Breast epithelium (tissue), 3 donors: Measurements from ENCODE around the gene PNLIPRP1.

Experiments used
- CTCF ChIP-seq, 3 donors: fragments of 450-650 bp; IDR thresholded peaks; one replicate each; pipeline ENCODE4 v1.5.1; 2016 to 2017; ENCODE audit warnings: antibody characterized with exemption in 3 of 3, mild to moderate bottlenecking in 3 of 3, moderate library complexity in 3 of 3
- POLR2AphosphoS5 ChIP-seq, 3 donors: sonication (generic); formaldehyde crosslinking; IDR thresholded peaks; one replicate each; pipeline ENCODE4 v1.6.1; 2017; ENCODE audit warnings: antibody characterized with exemption in 3 of 3

DNA sequence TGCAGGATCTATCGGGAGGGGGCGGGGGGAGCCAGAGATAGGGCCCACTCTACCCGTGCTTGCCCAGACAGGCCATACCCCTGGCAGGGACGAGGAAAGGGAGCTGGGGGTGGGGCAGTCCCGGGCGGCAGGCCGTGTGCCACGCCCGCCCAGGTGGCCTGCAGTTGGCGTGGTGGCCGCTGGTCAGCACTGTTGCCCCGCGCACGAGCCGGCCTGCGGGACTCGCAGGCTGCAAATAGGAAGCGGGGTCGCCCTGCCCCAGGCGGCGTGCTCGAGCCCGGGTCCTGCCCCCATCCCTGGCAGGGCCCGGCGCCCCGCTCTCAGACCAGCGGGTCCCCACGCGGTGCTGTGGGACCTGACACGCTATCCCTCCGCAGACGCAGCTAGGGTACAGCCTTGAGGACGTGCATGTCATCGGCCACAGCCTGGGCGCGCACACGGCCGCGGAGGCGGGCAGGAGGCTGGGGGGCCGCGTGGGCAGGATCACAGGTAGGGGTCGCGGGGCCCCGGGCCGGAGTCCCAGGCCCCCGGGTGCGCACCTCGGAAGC lies 36.7 kb downstream of the PNLIPRP1 start:
- TF ChIP-seq POLR2AphosphoS5 (IDR thresholded peaks at IDR 0.05) (no peak), CTCF (IDR thresholded peaks at IDR 0.05) (peak in 2 of 3 donors; percentile 38 to 59)
